Measurements from ENCODE around the gene NCDN. TPM values are rescaled to one million over a fixed set of nuclear protein-coding genes. Genes with fewer than 3 reads are reported as not detected.
A peak's percentile ranks its signal among the peaks of the same experiment; 100 is the strongest.

NCDN gene
- total and polyA plus RNA-seq, 7 donors = 3.6 to 26.3 (median 14.0) TPM

DNA sequence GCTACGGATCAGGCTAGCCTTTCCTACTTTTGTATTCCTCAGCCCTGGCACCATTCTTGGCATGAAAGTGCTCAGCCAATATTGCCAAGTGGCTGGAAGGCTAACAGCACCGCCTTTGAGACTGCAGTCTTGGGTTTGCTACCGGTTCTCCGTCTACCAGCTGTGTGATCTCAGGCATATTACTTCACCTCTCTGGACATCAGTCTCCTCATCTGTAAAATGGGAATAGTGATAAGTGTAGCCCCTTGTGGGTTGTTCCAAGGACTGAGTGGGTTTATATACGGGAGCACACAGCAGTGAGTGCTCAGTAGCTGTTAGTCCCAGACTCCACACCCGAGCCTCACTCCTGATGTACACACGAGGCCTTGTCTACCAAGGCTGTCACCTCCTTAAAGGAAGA, 29.2 kb downstream of the NCDN start:
- TF ChIP-seq POLR2A (IDR thresholded peaks at IDR 0.05) (no peak), POLR2AphosphoS5 (IDR thresholded peaks at IDR 0.05) (no peak), EP300 (IDR thresholded peaks at IDR 0.05) (no peak)
- TF ChIP-seq, protein P1, sequence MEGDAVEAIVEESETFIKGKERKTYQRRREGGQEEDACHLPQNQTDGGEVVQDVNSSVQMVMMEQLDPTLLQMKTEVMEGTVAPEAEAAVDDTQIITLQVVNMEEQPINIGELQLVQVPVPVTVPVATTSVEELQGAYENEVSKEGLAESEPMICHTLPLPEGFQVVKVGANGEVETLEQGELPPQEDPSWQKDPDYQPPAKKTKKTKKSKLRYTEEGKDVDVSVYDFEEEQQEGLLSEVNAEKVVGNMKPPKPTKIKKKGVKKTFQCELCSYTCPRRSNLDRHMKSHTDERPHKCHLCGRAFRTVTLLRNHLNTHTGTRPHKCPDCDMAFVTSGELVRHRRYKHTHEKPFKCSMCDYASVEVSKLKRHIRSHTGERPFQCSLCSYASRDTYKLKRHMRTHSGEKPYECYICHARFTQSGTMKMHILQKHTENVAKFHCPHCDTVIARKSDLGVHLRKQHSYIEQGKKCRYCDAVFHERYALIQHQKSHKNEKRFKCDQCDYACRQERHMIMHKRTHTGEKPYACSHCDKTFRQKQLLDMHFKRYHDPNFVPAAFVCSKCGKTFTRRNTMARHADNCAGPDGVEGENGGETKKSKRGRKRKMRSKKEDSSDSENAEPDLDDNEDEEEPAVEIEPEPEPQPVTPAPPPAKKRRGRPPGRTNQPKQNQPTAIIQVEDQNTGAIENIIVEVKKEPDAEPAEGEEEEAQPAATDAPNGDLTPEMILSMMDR (IDR thresholded peaks at IDR 0.05) = no peak
- intact Hi-C loops (cut with DNase I) = no loop called here
- Histone ChIP-seq H3K9me3 (no peaks in the 10 kb centered on the region), H3K36me3 (no peaks in the 10 kb centered on the region), H3K27me3 (no peaks in the 10 kb centered on the region), H3K4me1 (no peaks in the 10 kb centered on the region), H3K27ac (no peak overlapping the region), H3K4me3 (no peak overlapping the region)
- DNase-seq = no peak
- WGBS, 2 donors = 95 to 96% methylated on average over 7 of the region's 7 CpGs

- no peak overlapping the region for H3K27ac ChIP-seq
- WGBS, 2 donors = 88 to 89% methylated on average over 6 of the region's 6 CpGs
- no peak overlapping the region for H3K4me3 ChIP-seq
- H3K9me3 ChIP-seq = no peaks in the 10 kb centered on the region
- no peaks in the 10 kb centered on the region for H3K4me1 ChIP-seq
- intact Hi-C loops (cut with DNase I) = no loop called here
- DNase-seq = peak; percentile 14
- no peaks in the 10 kb centered on the region for H3K36me3 ChIP-seq
- H3K27me3 ChIP-seq = no peaks in the 10 kb centered on the region
- TF ChIP-seq POLR2A (IDR thresholded peaks at IDR 0.05) (no peak), POLR2AphosphoS5 (IDR thresholded peaks at IDR 0.05) (no peak), EP300 (IDR thresholded peaks at IDR 0.05) (no peak)
- TF ChIP-seq, protein P1 (IDR thresholded peaks at IDR 0.05) = no peak
Observed at GRCh38 chr1:35587736-35588135, 30.1 kb downstream of the NCDN start.

DNA sequence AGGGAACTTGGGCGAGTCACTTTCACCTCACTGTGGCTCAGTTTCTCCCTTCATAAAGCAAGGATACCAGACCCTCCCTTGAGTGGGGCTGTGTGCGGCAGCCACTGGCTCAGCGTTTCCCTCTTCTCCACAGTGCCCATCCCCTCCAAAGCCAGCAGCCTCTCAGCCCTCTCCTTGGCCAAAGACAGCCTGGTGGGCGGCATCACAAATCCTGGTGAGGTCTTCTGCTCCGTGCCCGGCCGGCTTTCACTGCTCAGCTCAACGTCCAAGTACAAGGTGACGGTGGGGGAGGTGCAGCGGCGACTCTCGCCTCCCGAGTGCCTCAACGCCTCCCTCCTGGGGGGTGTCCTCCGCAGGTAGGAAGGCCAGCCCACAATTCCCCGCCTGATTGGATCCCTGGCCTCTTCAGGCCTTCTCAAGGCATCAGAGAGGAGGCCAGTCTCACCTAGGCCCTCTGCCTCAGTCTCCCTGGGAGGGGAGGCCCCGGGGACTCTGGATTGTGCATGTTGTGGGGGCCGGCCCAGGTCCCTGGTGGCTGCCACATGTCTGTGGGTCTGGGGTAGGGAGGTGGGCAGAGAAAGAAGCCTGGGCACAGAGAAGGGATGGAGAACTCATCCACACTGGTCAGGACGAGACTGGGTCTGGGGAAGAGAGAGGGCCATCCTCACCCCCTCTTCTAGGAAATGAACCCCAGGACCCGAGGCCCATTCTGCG, 30.8 kb downstream of the NCDN start:
- Histone ChIP-seq H3K9me3 (no peaks in the 10 kb centered on the region), H3K36me3 (no peaks in the 10 kb centered on the region), H3K27me3 (no peaks in the 10 kb centered on the region), H3K4me1 (no peaks in the 10 kb centered on the region), H3K27ac (no peak overlapping the region), H3K4me3 (no peak overlapping the region)
- TF ChIP-seq EP300 (IDR thresholded peaks at IDR 0.05) (no peak), POLR2AphosphoS5 (IDR thresholded peaks at IDR 0.05) (no peak), POLR2A (IDR thresholded peaks at IDR 0.05) (no peak)
- TF ChIP-seq, protein P1 (IDR thresholded peaks at IDR 0.05) = no peak
- intact Hi-C loops (cut with DNase I) = no loop called here
- DNase-seq = no peak
- WGBS, 2 donors = 86 to 91% methylated on average over 21 of the region's 21 CpGs

DNA sequence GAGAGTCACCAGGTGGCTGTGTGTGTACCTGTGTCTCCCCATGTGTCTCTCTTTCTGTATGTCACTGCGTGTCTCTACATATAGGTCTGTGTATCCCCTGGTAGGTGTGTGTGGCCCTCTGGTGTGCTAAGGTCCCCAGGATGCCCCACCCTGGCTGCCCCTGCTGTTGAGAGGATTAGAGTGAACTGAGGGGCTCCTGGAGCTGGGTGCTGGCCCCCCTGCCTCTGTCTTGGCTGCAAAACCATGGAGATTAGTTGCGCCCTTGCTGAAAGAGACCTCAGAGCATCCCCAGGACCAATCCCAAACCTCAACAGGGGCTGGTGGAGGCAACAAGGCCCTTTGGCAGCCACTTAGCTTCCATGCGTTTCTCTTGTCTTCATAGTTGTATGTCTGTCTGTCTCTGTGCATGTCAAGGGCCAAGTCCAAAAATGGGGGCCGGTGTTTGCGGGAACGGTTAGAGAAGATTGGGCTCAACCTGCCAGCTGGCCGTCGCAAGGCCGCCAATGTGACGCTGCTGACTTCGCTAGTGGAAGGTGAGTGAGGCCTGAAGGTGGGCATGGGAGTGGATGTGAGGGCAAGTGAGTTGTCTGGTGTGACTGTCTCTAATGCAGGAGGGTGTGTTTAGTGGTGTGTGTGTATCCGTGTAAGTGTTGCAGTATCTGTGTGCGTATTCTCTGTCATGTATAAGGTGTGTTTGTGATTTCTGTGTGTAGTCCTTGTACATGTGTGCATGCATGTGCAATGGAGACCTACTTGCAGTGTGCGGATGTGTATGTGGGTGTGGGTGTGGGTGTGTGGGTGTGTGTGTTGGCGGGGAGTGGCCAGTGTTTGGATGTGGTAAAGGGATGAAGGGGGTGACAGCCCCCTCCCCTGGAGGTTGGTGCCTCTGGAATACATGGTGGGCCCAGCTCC, 32.2 kb downstream of the NCDN start:
- Histone ChIP-seq H3K9me3 (no peaks in the 10 kb centered on the region), H3K4me3 (no peak overlapping the region), H3K36me3 (no peaks in the 10 kb centered on the region), H3K27ac (no peak overlapping the region), H3K27me3 (no peaks in the 10 kb centered on the region), H3K4me1 (no peaks in the 10 kb centered on the region)
- TF ChIP-seq, protein P1 (IDR thresholded peaks at IDR 0.05) = no peak
- TF ChIP-seq POLR2A (IDR thresholded peaks at IDR 0.05) = no peak
- no peak for TF ChIP-seq POLR2AphosphoS5 (IDR thresholded peaks at IDR 0.05)
- TF ChIP-seq EP300 (IDR thresholded peaks at IDR 0.05) = no peak
- no peak for DNase-seq
- intact Hi-C loops (cut with DNase I) = no loop called here
- 94 to 95% methylated on average over 15 of the region's 15 CpGs for WGBS, 2 donors

Data from sigmoid colon (tissue), 7 donors.